ENCODE results near the gene VPS26C.

The VPS26C gene

DNA sequence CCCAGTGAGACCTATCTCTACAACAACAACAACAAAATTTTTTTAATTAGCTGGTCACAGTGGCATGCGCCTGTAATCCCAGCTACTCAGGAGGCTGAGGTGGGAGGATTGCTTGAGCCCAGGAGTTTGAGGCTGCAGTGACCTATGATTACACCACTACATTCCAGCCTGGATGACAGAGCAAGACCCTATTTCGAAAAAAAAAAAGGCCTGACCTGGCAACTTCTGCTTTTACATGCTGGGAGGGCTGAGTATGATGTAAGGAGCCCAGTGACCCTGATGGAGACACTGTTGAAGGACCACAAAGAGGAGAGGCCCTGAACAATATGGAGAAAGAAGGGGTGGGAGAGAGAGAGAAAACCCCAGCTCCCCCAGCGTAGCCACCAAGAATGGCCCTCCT is 9.2 kb upstream of the VPS26C start:
- POLR2A ChIA-PET: no interaction called here

DNA sequence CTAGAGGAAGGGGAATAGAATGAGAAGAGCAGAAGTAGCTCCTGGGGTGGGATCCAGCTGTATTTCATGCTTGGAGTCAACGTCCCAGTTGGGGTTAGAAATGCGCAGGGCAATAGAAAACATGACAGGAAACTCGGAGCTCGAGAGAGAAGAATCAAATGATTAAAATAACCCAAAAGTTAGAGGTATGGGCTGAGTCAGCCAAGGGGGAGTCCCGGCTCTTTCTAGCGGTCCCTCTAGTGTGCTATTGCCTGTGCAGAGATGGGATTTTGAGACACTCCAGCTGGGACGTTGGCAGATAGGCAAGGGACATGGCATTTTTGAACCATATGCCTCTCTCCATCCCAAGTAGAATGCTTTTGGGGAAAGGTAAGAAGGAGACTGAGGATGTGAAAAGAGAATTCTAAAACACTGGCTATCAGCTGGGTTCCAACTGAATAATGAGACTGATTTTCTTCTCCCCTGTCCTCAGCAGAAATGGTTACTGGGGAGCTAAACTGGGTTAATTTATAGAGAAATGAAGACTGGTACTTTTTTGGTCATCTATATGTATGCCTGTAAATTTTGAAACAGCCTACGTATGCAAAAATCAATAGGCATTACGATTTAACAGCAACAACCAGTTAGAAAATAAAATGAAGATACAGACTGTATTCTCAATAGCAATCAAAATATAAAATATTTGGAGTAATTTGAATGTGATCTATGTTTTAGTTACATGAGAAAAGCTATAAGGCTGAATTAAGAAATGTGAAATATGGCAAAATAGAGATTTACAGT is 7.0 kb upstream of the VPS26C start:
- Histone ChIP-seq H3K27ac (ENCODE audit: insufficient read depth in 1 of 2, low read depth in 1 of 2, low read length in 2 of 2, poor library complexity in 1 of 2, severe bottlenecking in 2 of 2) (no peak overlapping the region), H3K27me3 (replicated peaks in 2 of 5; ENCODE audit: control insufficient read depth in 4 of 5, insufficient read depth in 5 of 5, low read length in 4 of 5) (no peaks in the 10 kb centered on the region), H3K4me3 (ENCODE audit: control insufficient read depth in 1 of 7, extremely low read depth in 1 of 7, insufficient read depth in 4 of 7, low read depth in 2 of 7, low read length in 6 of 7) (no peak overlapping the region), H3K9me3 (ENCODE audit: control extremely low read depth in 1 of 5, control insufficient read depth in 4 of 5, insufficient read depth in 2 of 5, low read depth in 1 of 5, low read length in 4 of 5) (peaks cover 0 to 1% (median 0%) of the 10 kb centered on the region in 5 experiments), H3K36me3 (ENCODE audit: control insufficient read depth in 4 of 4, insufficient read depth in 4 of 4, low read length in 3 of 4) (no peaks in the 10 kb centered on the region), H3K4me1 (ENCODE audit: control extremely low read depth in 1 of 4, control insufficient read depth in 4 of 4, insufficient read depth in 4 of 4, low read length in 3 of 4) (no peaks in the 10 kb centered on the region)
- POLR2A ChIA-PET: no interaction called here
- no peak for DNase-seq
- WGBS (ENCODE audit: insufficient coverage): 97% methylated on average over 6 of the region's 9 CpGs
- CTCF ChIA-PET: interaction anchor here (1.4 kb wide), 1 partner anchor 25 kb away, joined by 4 read pairs; no protein-coding TSS in a partner anchor

More for the DNA sequence above, 9.2 kb upstream of the VPS26C start:
- Histone ChIP-seq H3K9me3 (ENCODE audit: control extremely low read depth in 1 of 5, control insufficient read depth in 4 of 5, insufficient read depth in 2 of 5, low read depth in 1 of 5, low read length in 4 of 5) (peaks cover 0 to 2% (median 0%) of the 10 kb centered on the region in 5 experiments), H3K4me1 (ENCODE audit: control extremely low read depth in 1 of 4, control insufficient read depth in 4 of 4, insufficient read depth in 4 of 4, low read length in 3 of 4) (peaks cover 0 to 2% (median under 1%) of the 10 kb centered on the region in 4 experiments), H3K36me3 (ENCODE audit: control insufficient read depth in 4 of 4, insufficient read depth in 4 of 4, low read length in 3 of 4) (no peaks in the 10 kb centered on the region), H3K4me3 (ENCODE audit: control insufficient read depth in 1 of 7, extremely low read depth in 1 of 7, insufficient read depth in 4 of 7, low read depth in 2 of 7, low read length in 6 of 7) (no peak overlapping the region), H3K27ac (ENCODE audit: insufficient read depth in 1 of 2, low read depth in 1 of 2, low read length in 2 of 2, poor library complexity in 1 of 2, severe bottlenecking in 2 of 2) (no peak overlapping the region), H3K27me3 (replicated peaks in 2 of 5; ENCODE audit: control insufficient read depth in 4 of 5, insufficient read depth in 5 of 5, low read length in 4 of 5) (no peaks in the 10 kb centered on the region)
- DNase-seq: peak in 2 of 3 donors; percentile 65 to 70
- 0% methylated on average over 1 of the region's 3 CpGs for WGBS (ENCODE audit: insufficient coverage)
- CTCF ChIA-PET: no interaction called here

- no peaks in the 10 kb centered on the region for H3K9me3 ChIP-seq (ENCODE audit: control extremely low read depth in 1 of 5, control insufficient read depth in 4 of 5, insufficient read depth in 2 of 5, low read depth in 1 of 5, low read length in 4 of 5)
- no peaks in the 10 kb centered on the region for H3K36me3 ChIP-seq (ENCODE audit: control insufficient read depth in 4 of 4, insufficient read depth in 4 of 4, low read length in 3 of 4)
- WGBS (ENCODE audit: insufficient coverage): no CpG with 5 or more reads among the region's 1 CpG
- ChIA-PET POLR2A (no interaction called here), CTCF (interaction anchor here (1.4 kb wide), 1 partner anchor 26 kb away, joined by 4 read pairs; no protein-coding TSS in a partner anchor)
- H3K27ac ChIP-seq (ENCODE audit: insufficient read depth in 1 of 2, low read depth in 1 of 2, low read length in 2 of 2, poor library complexity in 1 of 2, severe bottlenecking in 2 of 2): no peak overlapping the region
- H3K4me3 ChIP-seq (ENCODE audit: control insufficient read depth in 1 of 7, extremely low read depth in 1 of 7, insufficient read depth in 4 of 7, low read depth in 2 of 7, low read length in 6 of 7): no peak overlapping the region
- peaks cover 0 to 5% (median 3%) of the 10 kb centered on the region in 4 experiments for H3K4me1 ChIP-seq (ENCODE audit: control extremely low read depth in 1 of 4, control insufficient read depth in 4 of 4, insufficient read depth in 4 of 4, low read length in 3 of 4)
- no peaks in the 10 kb centered on the region for H3K27me3 ChIP-seq (replicated peaks in 2 of 5; ENCODE audit: control insufficient read depth in 4 of 5, insufficient read depth in 5 of 5, low read length in 4 of 5)
- DNase-seq: no peak
These were observed 6.3 kb upstream of the VPS26C start for GRCh38 chr21:37273440-37273839.

GRCh38 chr21:37272897-37273296 is 5.8 kb upstream of the VPS26C start:
- H3K36me3 ChIP-seq (ENCODE audit: control insufficient read depth in 4 of 4, insufficient read depth in 4 of 4, low read length in 3 of 4): no peaks in the 10 kb centered on the region
- ChIA-PET CTCF (interaction anchor here (1.4 kb wide), 1 partner anchor 26 kb away, joined by 4 read pairs; no protein-coding TSS in a partner anchor), POLR2A (no interaction called here)
- H3K4me1 ChIP-seq (ENCODE audit: control extremely low read depth in 1 of 4, control insufficient read depth in 4 of 4, insufficient read depth in 4 of 4, low read length in 3 of 4): peaks cover 3 to 9% (median 7%) of the 10 kb centered on the region in 4 experiments
- 100% methylated on average over 4 of the region's 6 CpGs for WGBS (ENCODE audit: insufficient coverage)
- no peak for DNase-seq
- no peak overlapping the region for H3K4me3 ChIP-seq (ENCODE audit: control insufficient read depth in 1 of 7, extremely low read depth in 1 of 7, insufficient read depth in 4 of 7, low read depth in 2 of 7, low read length in 6 of 7)
- no peaks in the 10 kb centered on the region for H3K9me3 ChIP-seq (ENCODE audit: control extremely low read depth in 1 of 5, control insufficient read depth in 4 of 5, insufficient read depth in 2 of 5, low read depth in 1 of 5, low read length in 4 of 5)
- no peak overlapping the region for H3K27ac ChIP-seq (ENCODE audit: insufficient read depth in 1 of 2, low read depth in 1 of 2, low read length in 2 of 2, poor library complexity in 1 of 2, severe bottlenecking in 2 of 2)
- no peaks in the 10 kb centered on the region for H3K27me3 ChIP-seq (replicated peaks in 2 of 5; ENCODE audit: control insufficient read depth in 4 of 5, insufficient read depth in 5 of 5, low read length in 4 of 5)

DNA sequence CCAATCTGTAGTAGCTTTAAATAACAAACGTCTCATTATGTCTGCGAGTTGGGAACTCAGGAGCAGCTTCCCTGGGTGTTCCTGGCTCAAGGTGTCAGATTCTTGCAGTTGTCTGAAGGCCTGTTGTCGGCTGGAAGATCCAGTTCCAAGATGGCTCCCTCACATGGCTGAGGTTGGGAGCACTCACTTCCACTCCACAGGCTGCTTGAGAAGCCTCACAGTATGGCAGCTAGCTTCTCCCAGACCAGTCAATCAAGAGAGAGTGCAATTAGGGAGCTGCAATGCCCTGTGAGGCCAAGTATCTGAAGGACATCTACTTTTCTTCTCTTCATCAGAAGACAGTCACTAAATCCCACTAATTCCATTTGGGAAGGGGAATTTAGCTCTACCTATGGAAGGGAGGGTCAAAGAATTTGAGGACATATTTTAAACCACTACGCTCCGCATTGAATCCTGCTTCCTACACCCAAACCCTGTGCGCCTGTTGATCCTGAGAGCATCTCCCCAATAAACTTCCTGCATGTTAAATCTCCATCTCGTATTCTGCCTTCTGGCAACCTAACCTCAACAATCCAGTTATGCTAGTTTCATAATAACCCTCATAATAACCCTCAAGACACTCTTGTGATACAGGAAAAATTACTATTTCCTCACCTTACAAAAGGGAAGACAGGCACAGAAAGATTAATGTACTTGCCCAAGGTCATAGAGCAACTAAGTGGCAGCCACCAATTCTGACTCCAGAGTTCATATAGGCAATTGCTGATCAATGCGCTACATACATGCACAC is 3.6 kb upstream of the VPS26C start:
- Histone ChIP-seq H3K27me3 (replicated peaks in 2 of 5; ENCODE audit: control insufficient read depth in 4 of 5, insufficient read depth in 5 of 5, low read length in 4 of 5) (no peaks in the 10 kb centered on the region), H3K4me1 (ENCODE audit: control extremely low read depth in 1 of 4, control insufficient read depth in 4 of 4, insufficient read depth in 4 of 4, low read length in 3 of 4) (peaks cover 12 to 17% (median 15%) of the 10 kb centered on the region in 4 experiments), H3K27ac (ENCODE audit: insufficient read depth in 1 of 2, low read depth in 1 of 2, low read length in 2 of 2, poor library complexity in 1 of 2, severe bottlenecking in 2 of 2) (no peak overlapping the region), H3K36me3 (ENCODE audit: control insufficient read depth in 4 of 4, insufficient read depth in 4 of 4, low read length in 3 of 4) (no peaks in the 10 kb centered on the region), H3K9me3 (ENCODE audit: control extremely low read depth in 1 of 5, control insufficient read depth in 4 of 5, insufficient read depth in 2 of 5, low read depth in 1 of 5, low read length in 4 of 5) (no peaks in the 10 kb centered on the region), H3K4me3 (ENCODE audit: control insufficient read depth in 1 of 7, extremely low read depth in 1 of 7, insufficient read depth in 4 of 7, low read depth in 2 of 7, low read length in 6 of 7) (no peak overlapping the region)
- POLR2A ChIA-PET: no interaction called here
- no peak for DNase-seq
- whole genome bisulfite sequencing (ENCODE audit: insufficient coverage): 99% methylated on average over 6 of the region's 8 CpGs
- CTCF ChIA-PET: no interaction called here

DNA sequence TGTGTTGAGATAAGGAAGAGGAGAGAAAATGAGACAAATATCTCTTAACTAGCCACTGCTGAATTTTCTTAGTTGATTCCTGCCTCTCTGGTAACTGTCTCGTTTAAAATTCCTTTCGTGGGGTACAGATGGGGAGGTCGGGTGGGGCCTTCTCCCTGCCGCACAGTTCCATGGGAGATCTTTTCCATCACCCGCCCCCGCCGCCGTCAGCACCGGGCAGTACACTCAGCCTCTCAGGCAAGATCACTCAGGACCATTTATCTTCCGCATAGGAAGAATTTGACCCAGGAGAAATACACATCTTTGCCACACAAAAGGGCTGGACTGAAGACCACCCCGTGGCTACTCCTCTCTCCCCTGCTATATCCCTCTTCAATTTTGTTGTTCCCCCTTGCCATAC is 2.3 kb upstream of the VPS26C start:
- no peaks in the 10 kb centered on the region for H3K27me3 ChIP-seq (replicated peaks in 2 of 5; ENCODE audit: control insufficient read depth in 4 of 5, insufficient read depth in 5 of 5, low read length in 4 of 5)
- H3K36me3 ChIP-seq (ENCODE audit: control insufficient read depth in 4 of 4, insufficient read depth in 4 of 4, low read length in 3 of 4): no peaks in the 10 kb centered on the region
- H3K4me1 ChIP-seq (ENCODE audit: control extremely low read depth in 1 of 4, control insufficient read depth in 4 of 4, insufficient read depth in 4 of 4, low read length in 3 of 4): peaks cover 12 to 24% (median 17%) of the 10 kb centered on the region in 4 experiments
- no peak overlapping the region for H3K27ac ChIP-seq (ENCODE audit: insufficient read depth in 1 of 2, low read depth in 1 of 2, low read length in 2 of 2, poor library complexity in 1 of 2, severe bottlenecking in 2 of 2)
- no peaks in the 10 kb centered on the region for H3K9me3 ChIP-seq (ENCODE audit: control extremely low read depth in 1 of 5, control insufficient read depth in 4 of 5, insufficient read depth in 2 of 5, low read depth in 1 of 5, low read length in 4 of 5)
- H3K4me3 ChIP-seq (ENCODE audit: control insufficient read depth in 1 of 7, extremely low read depth in 1 of 7, insufficient read depth in 4 of 7, low read depth in 2 of 7, low read length in 6 of 7): no peak overlapping the region
- POLR2A ChIA-PET: no interaction called here
- WGBS (ENCODE audit: insufficient coverage): 98% methylated on average over 9 of the region's 11 CpGs
- CTCF ChIA-PET: interaction anchor here (0.6 kb wide), 1 partner anchor 16 kb away, joined by 4 read pairs; no protein-coding TSS in a partner anchor
- no peak for DNase-seq

DNA sequence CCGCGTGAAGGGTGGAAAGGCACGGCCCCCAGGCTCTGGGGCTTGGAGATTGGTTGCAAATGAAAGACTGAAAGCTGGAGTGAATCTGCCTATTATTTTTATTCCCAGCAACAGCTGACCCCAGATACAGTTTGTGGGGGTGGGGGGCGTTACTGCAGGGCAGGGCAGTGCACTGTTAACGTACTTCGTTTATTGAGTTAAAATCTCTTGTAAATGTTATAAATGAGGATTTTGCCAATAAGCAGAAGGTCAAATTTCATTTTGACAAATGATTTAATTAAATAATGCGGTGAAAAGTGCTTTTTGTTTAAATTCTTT is 1.0 kb upstream of the VPS26C start:
- CTCF ChIA-PET: interaction anchor here (1.1 to 2.6 kb wide), 3 partner anchors 92 to 163 kb away, joined by 3 to 14 read pairs (median 3); partner anchors contain the start of gene DYRK1A
- H3K27me3 ChIP-seq (replicated peaks in 2 of 5; ENCODE audit: control insufficient read depth in 4 of 5, insufficient read depth in 5 of 5, low read length in 4 of 5): no peaks in the 10 kb centered on the region

More for the DNA sequence above, 1.0 kb upstream of the VPS26C start:
- DNase-seq: no peak
- peaks cover 14 to 37% (median 20%) of the 10 kb centered on the region in 4 experiments for H3K4me1 ChIP-seq (ENCODE audit: control extremely low read depth in 1 of 4, control insufficient read depth in 4 of 4, insufficient read depth in 4 of 4, low read length in 3 of 4)
- POLR2A ChIA-PET: interaction anchor here (1.4 to 2.4 kb wide), 6 partner anchors 9 to 295 kb away, joined by 3 to 23 read pairs (median 8); partner anchors contain the start of gene DYRK1A
- peak overlapping the region; percentile 52 to 90 (median 80) for H3K4me3 ChIP-seq (ENCODE audit: control insufficient read depth in 1 of 7, extremely low read depth in 1 of 7, insufficient read depth in 4 of 7, low read depth in 2 of 7, low read length in 6 of 7)
- WGBS (ENCODE audit: insufficient coverage): 0% methylated on average over 6 of the region's 7 CpGs
- H3K27ac ChIP-seq (ENCODE audit: insufficient read depth in 1 of 2, low read depth in 1 of 2, low read length in 2 of 2, poor library complexity in 1 of 2, severe bottlenecking in 2 of 2): peak overlapping the region; percentile 98
- H3K36me3 ChIP-seq (ENCODE audit: control insufficient read depth in 4 of 4, insufficient read depth in 4 of 4, low read length in 3 of 4): peaks cover 0 to 4% (median 2%) of the 10 kb centered on the region in 4 experiments
- H3K9me3 ChIP-seq (ENCODE audit: control extremely low read depth in 1 of 5, control insufficient read depth in 4 of 5, insufficient read depth in 2 of 5, low read depth in 1 of 5, low read length in 4 of 5): no peaks in the 10 kb centered on the region

All from common myeloid progenitor, CD34-positive (primary cell).